BJ (cell line): ENCODE results near the gene OCEL1. TPM values are rescaled to one million over a fixed set of nuclear protein-coding genes. Genes with fewer than 3 reads are reported as not detected.

Experiments
- CTCF ChIA-PET: fragments of 350-600 bp; formaldehyde crosslinking; extraction: SDS; loops from one replicate; lab custom pipeline; 2021; ENCODE audit warnings: antibody characterized with exemption, inconsistent platforms; lab: Yijun Ruan, JAX
- POLR2A ChIA-PET: fragments of 300-600 bp; sonication (Branson Sonifier 250); formaldehyde crosslinking; extraction: SDS; loops from one replicate; lab custom pipeline; 2021; ENCODE audit warnings: antibody characterized with exemption; lab: Charles Lee
- DNase-seq: peaks from one replicate; pipeline ENCODE4 v3.0.0-alpha.2; 2011; ENCODE audit warnings: low read depth
- H3K27me3 ChIP-seq: 2 replicates; pipeline ENCODE4 v1.6.0; 2011; ENCODE audit warnings: low read length; ENCODE audit not compliant: control insufficient read depth, insufficient read depth
- H3K36me3 ChIP-seq: 2 replicates; pipeline ENCODE4 v1.5.1; 2011; ENCODE audit warnings: low read length; ENCODE audit not compliant: control insufficient read depth, insufficient read depth
- H3K4me3 ChIP-seq: 2 replicates; pipeline ENCODE4 v1.5.1; 2011; ENCODE audit warnings: low read depth, mild to moderate bottlenecking, control low read depth, low read length
- CTCF ChIP-seq: IDR thresholded peaks from 2 replicates; pipeline ENCODE4 v1.5.1; 2011; ENCODE audit warnings: low read depth, mild to moderate bottlenecking, control low read depth, inconsistent platforms, low read length, moderate library complexity; ENCODE audit not compliant: insufficient read depth
- polyA plus RNA-seq: library from polyadenylated mRNA; depleted of rRNA; stranded (reverse); fragments of >200 nt; gene quantifications from 2 replicates; pipeline ENCODE4 v1.2.3, GENCODE V29; 2011

OCEL1 gene
- polyA plus RNA-seq, 1 experiment, result 10.0 TPM

DNA sequence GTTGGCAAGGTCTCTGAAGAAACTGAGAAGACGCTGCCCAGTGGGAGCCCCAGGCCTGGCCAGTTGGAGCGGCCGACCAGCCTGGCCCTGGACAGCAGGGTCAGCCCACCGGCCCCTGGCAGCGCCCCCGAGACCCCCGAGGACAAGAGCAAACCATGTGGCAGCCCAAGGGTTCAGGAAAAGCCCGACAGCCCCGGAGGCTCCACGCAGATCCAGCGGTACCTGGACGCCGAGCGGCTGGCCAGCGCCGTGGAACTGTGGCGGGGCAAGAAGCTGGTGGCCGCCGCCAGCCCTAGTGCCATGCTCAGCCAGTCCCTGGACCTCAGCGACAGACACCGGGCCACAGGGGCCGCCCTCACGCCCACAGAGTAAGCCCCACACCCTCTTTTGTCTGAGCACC is 30.9 kb upstream of the OCEL1 start:
- POLR2A ChIA-PET, result no interaction called here
- no peaks in the 10 kb centered on the region for H3K27me3 ChIP-seq
- CTCF ChIA-PET, result interaction anchor here (0.8 kb wide), 1 partner anchor 88 kb away, joined by 4 read pairs; no protein-coding TSS in a partner anchor

GRCh38 chr19:17196610-17197009 is 29.4 kb upstream of the OCEL1 start:
- Histone ChIP-seq H3K27me3 (no peaks in the 10 kb centered on the region), H3K4me3 (no peak overlapping the region), H3K36me3 (peaks cover 55% of the 10 kb centered on the region)
- POLR2A ChIA-PET, result interaction anchor here (0.7 kb wide), 1 partner anchor 15 kb away, joined by 5 read pairs; no protein-coding TSS in a partner anchor
- TF ChIP-seq CTCF, result no peak
- no peak for DNase-seq
- CTCF ChIA-PET, result no interaction called here

More for the DNA sequence above, 30.9 kb upstream of the OCEL1 start:
- Histone ChIP-seq H3K4me3 (no peak overlapping the region), H3K36me3 (peaks cover 50% of the 10 kb centered on the region)
- DNase-seq, result no peak
- TF ChIP-seq CTCF, result no peak

DNA sequence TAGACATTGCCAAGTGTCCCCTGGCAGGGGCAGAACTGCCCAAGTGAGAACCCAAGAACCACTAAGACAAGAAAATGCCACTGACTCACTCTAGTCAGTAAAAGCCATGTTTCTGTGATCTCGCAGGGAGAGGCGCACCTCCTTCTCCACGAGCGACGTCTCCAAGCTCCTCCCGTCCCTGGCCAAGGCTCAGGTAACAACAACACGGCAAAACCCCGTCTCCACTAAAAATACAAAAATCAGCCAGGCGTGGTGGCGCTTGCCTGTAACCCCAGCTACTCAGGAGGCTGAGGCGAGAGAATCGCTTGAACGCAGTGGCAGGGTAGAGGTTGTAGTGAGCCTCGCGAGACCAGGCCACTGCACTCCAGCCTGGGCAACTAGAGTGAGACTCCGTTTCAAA is 28.4 kb upstream of the OCEL1 start:
- ChIA-PET CTCF (no interaction called here), POLR2A (no interaction called here)
- no peak for DNase-seq
- Histone ChIP-seq H3K27me3 (no peaks in the 10 kb centered on the region), H3K36me3 (peaks cover 60% of the 10 kb centered on the region), H3K4me3 (no peak overlapping the region)
- no peak for TF ChIP-seq CTCF

- ChIA-PET CTCF (interaction anchor here (0.7 to 1.0 kb wide), 2 partner anchors 8 to 11 kb away, joined by 3 read pairs; no protein-coding TSS in a partner anchor), POLR2A (no interaction called here)
- TF ChIP-seq CTCF, result no peak
- Histone ChIP-seq H3K36me3 (peaks cover 55% of the 10 kb centered on the region), H3K4me3 (no peak overlapping the region), H3K27me3 (no peaks in the 10 kb centered on the region)
- DNase-seq, result no peak
Measured at GRCh38 chr19:17200408-17201079, 25.5 kb upstream of the OCEL1 start.

DNA sequence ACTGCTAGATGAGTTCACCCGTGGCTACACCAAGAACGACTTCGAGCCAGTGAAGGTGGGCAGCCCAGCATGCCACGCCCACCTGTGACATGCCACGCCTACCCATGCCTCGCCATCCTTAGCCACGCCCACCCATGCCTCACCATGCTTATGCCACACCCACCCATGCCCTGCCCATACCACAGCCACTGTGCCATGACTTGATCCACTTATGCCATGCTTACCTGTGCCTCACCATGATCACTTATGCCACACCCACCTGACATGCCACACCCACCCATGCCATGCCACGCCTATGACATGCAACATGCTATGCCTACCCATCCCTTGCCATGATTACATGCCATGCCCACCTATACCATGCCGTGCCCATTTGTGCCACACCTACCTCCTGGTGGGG is 23.8 kb upstream of the OCEL1 start:
- TF ChIP-seq CTCF, result no peak
- H3K36me3 ChIP-seq, result peaks cover 65% of the 10 kb centered on the region
- ChIA-PET POLR2A (no interaction called here), CTCF (no interaction called here)
- no peaks in the 10 kb centered on the region for H3K27me3 ChIP-seq
- H3K4me3 ChIP-seq, result no peak overlapping the region
- DNase-seq, result no peak
